BJ (cell line): Measurements from ENCODE around the gene ATP10B. TPM values are rescaled to one million over a fixed set of nuclear protein-coding genes. Genes with fewer than 3 reads are reported as not detected.

Source experiments
- CTCF ChIA-PET: fragments of 350-600 bp; formaldehyde crosslinking; extraction: SDS; loops from one replicate; lab custom pipeline; 2021; ENCODE audit warnings: antibody characterized with exemption, inconsistent platforms; lab: Yijun Ruan, JAX
- POLR2A ChIA-PET: fragments of 300-600 bp; sonication (Branson Sonifier 250); formaldehyde crosslinking; extraction: SDS; loops from one replicate; lab custom pipeline; 2021; ENCODE audit warnings: antibody characterized with exemption; lab: Charles Lee
- DNase-seq: peaks from one replicate; pipeline ENCODE4 v3.0.0-alpha.2; 2011; ENCODE audit warnings: low read depth
- H3K27me3 ChIP-seq: 2 replicates; pipeline ENCODE4 v1.6.0; 2011; ENCODE audit warnings: low read length; ENCODE audit not compliant: control insufficient read depth, insufficient read depth
- H3K36me3 ChIP-seq: 2 replicates; pipeline ENCODE4 v1.5.1; 2011; ENCODE audit warnings: low read length; ENCODE audit not compliant: control insufficient read depth, insufficient read depth
- H3K4me3 ChIP-seq: 2 replicates; pipeline ENCODE4 v1.5.1; 2011; ENCODE audit warnings: low read depth, mild to moderate bottlenecking, control low read depth, low read length
- CTCF ChIP-seq: IDR thresholded peaks from 2 replicates; pipeline ENCODE4 v1.5.1; 2011; ENCODE audit warnings: low read depth, mild to moderate bottlenecking, control low read depth, inconsistent platforms, low read length, moderate library complexity; ENCODE audit not compliant: insufficient read depth
- polyA plus RNA-seq: library from polyadenylated mRNA; depleted of rRNA; stranded (reverse); fragments of >200 nt; gene quantifications from 2 replicates; pipeline ENCODE4 v1.2.3, GENCODE V29; 2011

Gene ATP10B
- polyA plus RNA-seq, 1 experiment = not detected

DNA sequence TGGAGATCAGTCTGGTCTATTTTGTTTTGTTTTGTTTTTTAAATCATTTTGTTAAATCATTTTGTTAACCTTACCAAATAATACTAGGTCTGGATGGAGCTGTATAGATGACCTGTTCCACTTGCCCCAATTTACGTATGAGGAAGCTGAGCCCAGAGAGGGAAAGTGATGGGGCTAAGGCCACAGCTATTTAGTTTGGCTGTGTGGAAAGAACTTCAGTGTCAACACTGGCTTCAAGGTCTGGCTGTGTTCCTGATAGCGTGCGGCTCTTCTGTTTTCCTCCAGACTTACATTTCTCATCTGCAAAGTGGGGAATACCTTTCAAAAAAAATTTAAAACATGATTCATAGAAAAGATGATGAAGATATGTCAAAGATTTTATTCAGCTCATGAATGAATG is 317.9 kb downstream of the ATP10B start:
- POLR2A ChIA-PET = no interaction called here
- CTCF ChIA-PET = no interaction called here
- Histone ChIP-seq H3K27me3 (no peaks in the 10 kb centered on the region), H3K36me3 (no peaks in the 10 kb centered on the region), H3K4me3 (no peak overlapping the region)
- DNase-seq = no peak
- no peak for TF ChIP-seq CTCF

DNA sequence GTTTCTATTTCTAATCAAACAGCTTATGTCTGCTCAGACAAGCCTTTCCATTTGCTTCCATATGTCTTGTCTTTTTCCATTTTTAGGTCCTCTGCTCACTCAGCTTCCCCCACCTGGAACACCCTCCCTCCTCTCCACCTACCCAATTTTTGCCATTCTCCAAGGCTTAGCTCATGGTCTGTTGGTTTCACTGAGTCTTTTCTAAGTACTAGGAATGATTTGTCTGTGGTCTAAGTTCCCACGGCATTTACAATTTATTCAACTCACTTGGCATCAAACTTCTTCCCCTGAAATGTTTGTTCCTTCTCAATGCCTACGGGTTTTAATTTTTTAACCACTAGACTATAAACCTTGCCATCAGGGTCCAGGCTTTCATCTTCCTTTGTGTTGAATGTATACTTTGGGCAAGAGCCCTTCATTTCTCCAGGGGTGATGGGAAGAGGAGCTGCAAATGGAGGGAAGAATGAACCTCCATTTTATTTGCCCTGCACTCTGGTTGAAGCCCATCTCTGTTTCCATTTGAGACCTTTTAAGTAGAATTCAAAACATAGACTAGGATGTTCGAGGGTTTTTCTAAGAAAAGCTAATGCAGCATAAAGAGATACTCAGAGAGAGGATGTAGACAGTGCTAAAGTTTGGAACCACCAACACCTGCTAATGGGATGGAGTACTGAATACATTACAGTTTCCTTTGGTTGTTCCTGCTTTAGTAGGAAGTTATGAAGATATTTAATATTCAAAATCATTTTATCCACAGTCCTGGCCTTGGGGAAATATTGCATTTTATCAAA is 326.3 kb downstream of the ATP10B start:
- 0 out of 2 replicates have a peak, but pooled peaks cover 1% of the 10 kb centered on the region for H3K27me3 ChIP-seq
- DNase-seq = no peak
- ChIA-PET CTCF (interaction anchor here (1.1 kb wide), 1 partner anchor 18 kb away, joined by 4 read pairs; no protein-coding TSS in a partner anchor), POLR2A (no interaction called here)
- no peaks in the 10 kb centered on the region for H3K36me3 ChIP-seq
- TF ChIP-seq CTCF = no peak
- no peak overlapping the region for H3K4me3 ChIP-seq

- no peak for TF ChIP-seq CTCF
- Histone ChIP-seq H3K27me3 (0 out of 2 replicates have a peak, but pooled peaks cover 1% of the 10 kb centered on the region), H3K36me3 (no peaks in the 10 kb centered on the region), H3K4me3 (no peak overlapping the region)
- no peak for DNase-seq
- CTCF ChIA-PET = no interaction called here
- POLR2A ChIA-PET = no interaction called here
Measured at GRCh38 chr5:160524827-160525226, 327.2 kb downstream of the ATP10B start.

DNA sequence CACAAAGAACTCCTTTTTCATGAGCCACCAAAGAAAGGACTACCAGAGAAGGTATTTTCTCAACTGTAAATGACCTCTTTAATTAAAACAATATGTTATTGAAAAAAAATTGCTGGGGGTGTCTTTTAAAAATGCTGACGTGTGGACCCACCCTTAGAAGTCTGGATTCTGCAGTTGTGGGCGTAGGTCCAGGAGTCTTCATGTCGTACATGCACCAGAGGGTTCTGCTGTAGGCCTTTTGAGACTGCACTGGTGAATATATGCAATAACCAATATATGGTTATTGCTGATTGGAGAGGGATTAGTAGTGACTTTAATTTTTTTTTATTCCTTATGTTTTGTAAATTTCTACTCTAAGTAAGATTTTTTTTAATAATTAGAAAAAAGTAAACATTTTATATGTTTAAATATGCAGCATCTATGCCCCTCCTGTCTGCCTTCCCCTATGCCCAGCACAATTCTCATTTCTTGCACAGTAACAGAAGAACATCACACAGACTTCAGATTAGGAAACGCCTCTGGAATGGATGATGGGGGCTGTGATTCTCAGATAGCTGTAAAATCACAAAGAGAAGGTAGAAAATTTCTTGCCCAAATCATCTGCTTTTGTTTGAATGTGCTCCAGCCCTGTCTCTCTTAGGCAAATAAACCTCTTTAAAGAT is 328.4 kb downstream of the ATP10B start:
- no peak for TF ChIP-seq CTCF
- H3K27me3 ChIP-seq = 0 out of 2 replicates have a peak, but pooled peaks cover 1% of the 10 kb centered on the region
- no peak for DNase-seq
- H3K4me3 ChIP-seq = no peak overlapping the region
- H3K36me3 ChIP-seq = no peaks in the 10 kb centered on the region
- POLR2A ChIA-PET = no interaction called here
- CTCF ChIA-PET = no interaction called here

GRCh38 chr5:160521392-160521663 is 330.7 kb downstream of the ATP10B start:
- Histone ChIP-seq H3K4me3 (no peak overlapping the region), H3K36me3 (no peaks in the 10 kb centered on the region), H3K27me3 (no peaks in the 10 kb centered on the region)
- no peak for DNase-seq
- ChIA-PET POLR2A (no interaction called here), CTCF (no interaction called here)
- no peak for TF ChIP-seq CTCF
